Loucy (cell line): Measurements from ENCODE around the gene FBLN2.
"Not testable (repeated sequence)": the region's sequence is repeated elsewhere in the genome, so short reads cannot be mapped to it uniquely, and the experiment has no call there.

Experiments used
- H2AFZ ChIP-seq: fragments of 200-600 bp; sonication (generic); 2 replicates; pipeline ENCODE4 v1.6.0; 2016; ENCODE audit warnings: antibody characterized with exemption, mild to moderate bottlenecking, low read length, moderate library complexity
- H3F3A ChIP-seq: fragments of 200-600 bp; 2 replicates; pipeline ENCODE4 v1.6.0; 2016; ENCODE audit warnings: antibody characterized with exemption, low read depth, mild to moderate bottlenecking
- H3K27me3 ChIP-seq: fragments of 200-600 bp; sonication (generic); 2 replicates; pipeline ENCODE4 v1.6.1; 2014; ENCODE audit warnings: low read length, mild to moderate bottlenecking; ENCODE audit not compliant: insufficient read depth, poor library complexity, severe bottlenecking
- H3K36me3 ChIP-seq: fragments of 200-600 bp; sonication (generic); 2 replicates; pipeline ENCODE4 v1.6.1; 2016; ENCODE audit warnings: low read length; ENCODE audit not compliant: insufficient read depth
- H3K4me1 ChIP-seq: fragments of 200-600 bp; sonication (generic); 2 replicates; pipeline ENCODE4 v1.5.1; 2014; ENCODE audit warnings: low read length, mild to moderate bottlenecking; ENCODE audit not compliant: insufficient read depth, poor library complexity, severe bottlenecking
- H3K4me2 ChIP-seq: fragments of 200-600 bp; sonication (generic); 2 replicates; pipeline ENCODE4 v1.6.0; 2014; ENCODE audit warnings: antibody characterized with exemption, low read length, low read depth, mild to moderate bottlenecking; ENCODE audit not compliant: poor library complexity, severe bottlenecking
- H3K4me3 ChIP-seq: fragments of 200-600 bp; sonication (generic); 2 replicates; pipeline ENCODE4 v1.5.1; 2014; ENCODE audit warnings: low read length, mild to moderate bottlenecking, mixed read lengths; ENCODE audit not compliant: poor library complexity, severe bottlenecking
- H3K79me2 ChIP-seq: fragments of 200-600 bp; sonication (generic); 2 replicates; pipeline ENCODE4 v1.6.1; 2014; ENCODE audit warnings: low read length; ENCODE audit not compliant: insufficient read depth
- H3K9ac ChIP-seq: fragments of 200-600 bp; sonication (generic); 2 replicates; pipeline ENCODE4 v1.6.0; 2014; ENCODE audit warnings: mild to moderate bottlenecking, low read depth, low read length, moderate library complexity; ENCODE audit not compliant: poor library complexity, severe bottlenecking
- H3K9me2 ChIP-seq: fragments of 200-600 bp; sonication (generic); replicated peaks from 2 replicates; pipeline ENCODE4 v1.6.1; 2016; ENCODE audit warnings: low read depth, low read length, mixed read lengths
- H3K9me3 ChIP-seq: fragments of 200-600 bp; sonication (generic); 2 replicates; pipeline ENCODE4 v1.6.1; 2014; ENCODE audit warnings: mild to moderate bottlenecking, antibody characterized with exemption, low read length, low read depth; ENCODE audit not compliant: insufficient read depth
- H4K20me1 ChIP-seq: fragments of 200-600 bp; sonication (generic); 2 replicates; pipeline ENCODE4 v1.6.0; 2014; ENCODE audit warnings: antibody characterized with exemption, low read length, mild to moderate bottlenecking; ENCODE audit not compliant: insufficient read depth, poor library complexity, severe bottlenecking
- EZH2phosphoT487 ChIP-seq: fragments of 200-600 bp; IDR thresholded peaks from 2 replicates; pipeline ENCODE4 v1.6.1; 2018; ENCODE audit warnings: antibody characterized with exemption, mild to moderate bottlenecking, moderate library complexity, borderline replicate concordance
- TF ChIP-seq, protein P1 (sequence below): fragments of 200-600 bp; sonication (generic); conservative IDR thresholded peaks from 2 replicates; pipeline ENCODE4 v1.5.1; 2014; ENCODE audit warnings: mild to moderate bottlenecking, antibody characterized with exemption, low read length

Gene FBLN2

DNA sequence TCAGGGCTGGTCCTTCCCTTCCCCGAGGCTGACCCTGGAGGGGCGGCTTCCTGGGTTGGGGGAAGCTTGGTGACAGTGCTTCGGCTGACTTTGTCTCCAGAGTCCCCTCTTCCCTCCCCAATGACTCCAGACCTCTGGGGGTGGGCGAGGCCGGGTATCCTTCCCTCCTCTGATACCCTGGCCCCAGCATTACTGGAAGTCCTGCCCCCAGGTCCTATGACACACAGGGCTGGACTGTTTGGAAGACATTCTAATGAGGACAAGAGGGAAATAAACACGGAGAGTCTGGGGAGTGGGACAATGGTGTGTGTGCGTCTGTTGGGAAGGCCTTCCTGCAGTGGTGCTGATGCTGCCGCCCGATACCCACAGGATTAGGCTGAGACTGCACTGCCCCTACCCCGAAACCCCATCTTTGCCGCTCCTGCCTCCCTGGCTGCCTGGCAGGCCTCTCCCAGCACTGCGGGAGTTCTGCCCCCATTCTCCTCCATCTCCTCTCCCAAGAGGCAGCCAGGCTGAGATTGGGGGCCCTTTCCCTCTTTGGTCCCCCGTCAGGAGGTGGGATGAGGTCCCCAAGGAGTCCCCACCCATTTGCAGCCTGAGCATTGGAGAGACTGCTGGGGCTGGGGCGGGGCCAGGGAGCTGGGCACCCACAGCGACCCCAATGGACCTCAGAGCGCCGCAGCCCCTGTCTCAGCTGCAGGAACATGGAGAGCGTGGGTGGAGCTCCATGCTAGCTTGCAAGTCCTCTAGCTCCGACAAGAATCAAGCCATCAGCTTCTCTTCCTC lies 29.7 kb upstream of the FBLN2 start:
- no peaks in the 10 kb centered on the region for H3K79me2 ChIP-seq
- H3K4me1 ChIP-seq: no peaks in the 10 kb centered on the region
- no peak overlapping the region for H3K4me3 ChIP-seq
- no peaks in the 10 kb centered on the region for H3K9me3 ChIP-seq
- H3K9me2 ChIP-seq: no peaks in the 10 kb centered on the region
- no peak for TF ChIP-seq EZH2phosphoT487
- TF ChIP-seq, protein P1, sequence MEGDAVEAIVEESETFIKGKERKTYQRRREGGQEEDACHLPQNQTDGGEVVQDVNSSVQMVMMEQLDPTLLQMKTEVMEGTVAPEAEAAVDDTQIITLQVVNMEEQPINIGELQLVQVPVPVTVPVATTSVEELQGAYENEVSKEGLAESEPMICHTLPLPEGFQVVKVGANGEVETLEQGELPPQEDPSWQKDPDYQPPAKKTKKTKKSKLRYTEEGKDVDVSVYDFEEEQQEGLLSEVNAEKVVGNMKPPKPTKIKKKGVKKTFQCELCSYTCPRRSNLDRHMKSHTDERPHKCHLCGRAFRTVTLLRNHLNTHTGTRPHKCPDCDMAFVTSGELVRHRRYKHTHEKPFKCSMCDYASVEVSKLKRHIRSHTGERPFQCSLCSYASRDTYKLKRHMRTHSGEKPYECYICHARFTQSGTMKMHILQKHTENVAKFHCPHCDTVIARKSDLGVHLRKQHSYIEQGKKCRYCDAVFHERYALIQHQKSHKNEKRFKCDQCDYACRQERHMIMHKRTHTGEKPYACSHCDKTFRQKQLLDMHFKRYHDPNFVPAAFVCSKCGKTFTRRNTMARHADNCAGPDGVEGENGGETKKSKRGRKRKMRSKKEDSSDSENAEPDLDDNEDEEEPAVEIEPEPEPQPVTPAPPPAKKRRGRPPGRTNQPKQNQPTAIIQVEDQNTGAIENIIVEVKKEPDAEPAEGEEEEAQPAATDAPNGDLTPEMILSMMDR: no peak
- H3F3A ChIP-seq: no peaks in the 10 kb centered on the region
- H3K36me3 ChIP-seq: no peaks in the 10 kb centered on the region
- H3K9ac ChIP-seq: no peak overlapping the region
- no peaks in the 10 kb centered on the region for H3K27me3 ChIP-seq
- H3K4me2 ChIP-seq: no peak overlapping the region
- no peak overlapping the region for H2AFZ ChIP-seq
- no peaks in the 10 kb centered on the region for H4K20me1 ChIP-seq

DNA sequence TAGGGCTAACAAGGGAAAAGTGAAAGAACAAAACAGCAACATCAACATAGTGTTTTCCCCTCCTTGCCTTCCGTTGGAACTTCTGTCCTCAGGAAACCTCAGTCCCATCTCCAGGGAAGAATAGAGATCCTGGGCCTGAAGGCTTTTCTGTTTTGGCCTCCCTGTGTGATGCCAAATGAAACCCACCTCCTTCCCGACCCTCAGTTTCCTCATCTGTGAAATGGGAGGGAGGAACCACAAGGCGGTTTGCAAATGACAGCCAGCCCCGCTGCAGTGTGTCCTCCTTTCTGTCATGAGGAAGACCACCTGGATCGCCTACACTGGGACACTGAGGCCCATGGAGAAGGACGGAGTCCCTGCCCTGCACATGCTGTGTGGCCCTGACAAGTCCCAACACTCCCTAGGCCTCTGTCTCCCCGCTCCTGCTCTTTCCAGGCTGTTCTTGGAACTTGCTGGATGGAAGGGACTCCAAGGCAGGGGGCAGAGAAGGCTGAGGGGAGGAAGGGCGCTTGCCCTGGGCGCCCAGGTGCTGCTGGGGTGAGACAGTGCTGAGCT lies 28.5 kb upstream of the FBLN2 start:
- H3K79me2 ChIP-seq: no peaks in the 10 kb centered on the region
- H3K4me2 ChIP-seq: no peak overlapping the region

DNA sequence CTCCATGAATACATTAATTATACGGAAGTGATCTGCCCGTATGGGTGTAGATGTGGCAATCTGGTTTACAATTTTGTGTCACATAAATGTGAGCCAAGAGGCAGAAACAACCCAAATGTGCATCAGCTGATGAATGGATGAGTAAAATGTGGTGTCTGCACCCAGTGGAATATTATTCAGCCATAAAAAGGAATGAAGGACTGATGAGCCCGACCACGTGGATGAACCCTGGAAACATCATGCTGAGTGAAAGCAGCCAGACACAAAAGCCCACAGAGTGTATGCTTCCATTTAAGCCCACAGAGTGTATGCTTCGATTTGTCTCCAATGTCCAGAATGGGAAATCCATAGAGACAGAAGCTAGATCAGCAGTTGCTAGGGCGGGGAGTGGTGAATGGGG lies 27.6 kb upstream of the FBLN2 start:
- no peak overlapping the region for H3K9ac ChIP-seq
- no peak overlapping the region for H3K4me2 ChIP-seq
- H3K36me3 ChIP-seq: no peaks in the 10 kb centered on the region
- H3K4me1 ChIP-seq: no peaks in the 10 kb centered on the region
- no peaks in the 10 kb centered on the region for H3K9me2 ChIP-seq
- TF ChIP-seq, protein P1: no peak
- no peak for TF ChIP-seq EZH2phosphoT487
- no peaks in the 10 kb centered on the region for H3K9me3 ChIP-seq
- no peak overlapping the region for H3K4me3 ChIP-seq
- no peaks in the 10 kb centered on the region for H3K79me2 ChIP-seq
- H4K20me1 ChIP-seq: no peaks in the 10 kb centered on the region
- no peaks in the 10 kb centered on the region for H3F3A ChIP-seq
- H2AFZ ChIP-seq: no peak overlapping the region
- H3K27me3 ChIP-seq: no peaks in the 10 kb centered on the region

More for the DNA sequence above, 28.5 kb upstream of the FBLN2 start:
- H2AFZ ChIP-seq: no peak overlapping the region
- H3K9me2 ChIP-seq: no peaks in the 10 kb centered on the region
- H3K36me3 ChIP-seq: no peaks in the 10 kb centered on the region
- TF ChIP-seq, protein P1: no peak
- no peak for TF ChIP-seq EZH2phosphoT487
- H3K9ac ChIP-seq: no peak overlapping the region
- H3F3A ChIP-seq: no peaks in the 10 kb centered on the region
- H3K4me1 ChIP-seq: no peaks in the 10 kb centered on the region
- H3K4me3 ChIP-seq: no peak overlapping the region
- no peaks in the 10 kb centered on the region for H3K27me3 ChIP-seq
- H3K9me3 ChIP-seq: no peaks in the 10 kb centered on the region
- no peaks in the 10 kb centered on the region for H4K20me1 ChIP-seq

DNA sequence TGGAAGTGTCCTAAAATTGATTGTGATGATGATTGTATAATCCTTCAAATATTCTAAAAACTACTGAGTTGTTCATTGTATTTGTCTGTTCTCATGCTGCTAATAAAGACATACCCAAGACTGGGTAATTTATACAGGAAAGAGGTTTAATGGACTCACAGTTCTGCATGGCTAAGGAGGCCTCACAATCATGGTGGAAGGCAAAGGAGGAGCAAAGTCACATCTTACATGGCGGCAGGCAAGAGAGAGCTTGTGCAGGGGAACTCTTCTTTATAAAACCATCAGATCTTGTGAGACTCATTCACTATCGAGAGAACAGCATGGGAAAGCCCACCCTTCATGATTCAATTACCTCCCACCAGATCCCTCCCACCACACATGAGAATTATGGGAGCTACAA lies 27.2 kb upstream of the FBLN2 start:
- not testable (repeated sequence) for H3K4me2 ChIP-seq, H3K9ac ChIP-seq

More for the DNA sequence above, 27.2 kb upstream of the FBLN2 start:
- H3K27me3 ChIP-seq, H3F3A ChIP-seq, H3K9me2 ChIP-seq, H2AFZ ChIP-seq, H3K36me3 ChIP-seq, H3K4me1 ChIP-seq, H3K4me3 ChIP-seq, H3K9me3 ChIP-seq, H3K79me2 ChIP-seq, H4K20me1 ChIP-seq: not testable (repeated sequence)
